Measurements from ENCODE around the gene AKTIP.

AKTIP gene

GRCh38 chr16:53486230-53486629, 16.8 kb downstream of the AKTIP start:
- DNase-seq (ENCODE audit: low read depth): no peak
- no peak overlapping the region for H3K4me3 ChIP-seq (ENCODE audit: low read depth, low read length)
- TF ChIP-seq, protein P1, sequence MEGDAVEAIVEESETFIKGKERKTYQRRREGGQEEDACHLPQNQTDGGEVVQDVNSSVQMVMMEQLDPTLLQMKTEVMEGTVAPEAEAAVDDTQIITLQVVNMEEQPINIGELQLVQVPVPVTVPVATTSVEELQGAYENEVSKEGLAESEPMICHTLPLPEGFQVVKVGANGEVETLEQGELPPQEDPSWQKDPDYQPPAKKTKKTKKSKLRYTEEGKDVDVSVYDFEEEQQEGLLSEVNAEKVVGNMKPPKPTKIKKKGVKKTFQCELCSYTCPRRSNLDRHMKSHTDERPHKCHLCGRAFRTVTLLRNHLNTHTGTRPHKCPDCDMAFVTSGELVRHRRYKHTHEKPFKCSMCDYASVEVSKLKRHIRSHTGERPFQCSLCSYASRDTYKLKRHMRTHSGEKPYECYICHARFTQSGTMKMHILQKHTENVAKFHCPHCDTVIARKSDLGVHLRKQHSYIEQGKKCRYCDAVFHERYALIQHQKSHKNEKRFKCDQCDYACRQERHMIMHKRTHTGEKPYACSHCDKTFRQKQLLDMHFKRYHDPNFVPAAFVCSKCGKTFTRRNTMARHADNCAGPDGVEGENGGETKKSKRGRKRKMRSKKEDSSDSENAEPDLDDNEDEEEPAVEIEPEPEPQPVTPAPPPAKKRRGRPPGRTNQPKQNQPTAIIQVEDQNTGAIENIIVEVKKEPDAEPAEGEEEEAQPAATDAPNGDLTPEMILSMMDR (IDR thresholded peaks at IDR 0.05; ENCODE audit: low read depth, low read length): no peak
- TF ChIP-seq MAX (IDR thresholded peaks at IDR 0.05; ENCODE audit: low read depth, low read length) (no peak), MYC (IDR thresholded peaks at IDR 0.05; ENCODE audit: low read depth, low read length) (no peak), POLR2A (IDR thresholded peaks at IDR 0.05; ENCODE audit: extremely low read depth, insufficient read length) (no peak)

DNA sequence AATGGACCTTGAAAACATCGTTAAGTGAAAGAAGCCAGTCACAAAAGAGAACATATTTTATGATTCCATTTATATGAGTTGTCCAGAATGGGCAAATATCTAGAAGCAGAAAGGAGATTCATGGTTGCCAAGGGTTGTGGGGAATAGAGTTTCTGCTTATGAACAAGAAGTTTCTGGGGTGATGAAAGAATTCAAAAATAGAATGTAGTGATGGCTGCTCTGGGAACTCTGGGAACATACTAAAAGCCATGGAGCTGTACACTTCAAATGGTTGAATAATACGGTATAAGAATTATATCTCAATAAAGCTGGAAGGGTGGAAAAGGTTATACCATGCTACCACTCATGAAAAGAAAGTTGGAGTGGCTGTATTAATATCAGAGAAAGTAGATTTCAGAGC, 18.5 kb downstream of the AKTIP start:
- TF ChIP-seq MYC (IDR thresholded peaks at IDR 0.05; ENCODE audit: low read depth, low read length) (no peak), MAX (IDR thresholded peaks at IDR 0.05; ENCODE audit: low read depth, low read length) (no peak), POLR2A (IDR thresholded peaks at IDR 0.05; ENCODE audit: extremely low read depth, insufficient read length) (no peak)
- TF ChIP-seq, protein P1 (IDR thresholded peaks at IDR 0.05; ENCODE audit: low read depth, low read length): no peak
- no peak overlapping the region for H3K4me3 ChIP-seq (ENCODE audit: low read depth, low read length)
- no peak for DNase-seq (ENCODE audit: low read depth)

DNA sequence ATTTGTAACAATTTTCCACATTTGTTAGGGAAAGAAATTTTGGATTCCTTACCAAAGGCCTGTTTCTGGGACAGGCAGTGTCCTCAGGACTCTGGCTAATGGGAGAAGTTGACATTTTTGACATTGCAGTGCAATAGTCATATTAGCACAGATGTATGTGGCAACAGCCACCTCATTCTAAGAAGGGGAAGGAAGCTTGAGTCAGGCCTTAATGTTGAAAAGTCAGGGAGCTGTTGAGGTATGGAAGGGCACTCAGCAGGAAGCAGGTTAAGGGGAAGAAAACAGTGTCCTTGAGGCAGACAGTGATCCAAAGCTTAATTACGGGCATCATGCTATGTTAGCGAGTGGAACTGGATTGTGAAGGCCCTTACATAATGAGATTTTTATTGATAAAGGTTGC, 20.9 kb downstream of the AKTIP start:
- TF ChIP-seq, protein P1 (IDR thresholded peaks at IDR 0.05; ENCODE audit: low read depth, low read length): no peak
- TF ChIP-seq MYC (IDR thresholded peaks at IDR 0.05; ENCODE audit: low read depth, low read length) (no peak), POLR2A (IDR thresholded peaks at IDR 0.05; ENCODE audit: extremely low read depth, insufficient read length) (no peak), MAX (IDR thresholded peaks at IDR 0.05; ENCODE audit: low read depth, low read length) (peak; percentile 53; the same call in 1 of the 2 replicates)
- peak; percentile 85 for DNase-seq (ENCODE audit: low read depth)
- H3K4me3 ChIP-seq (ENCODE audit: low read depth, low read length): no peak overlapping the region

DNA sequence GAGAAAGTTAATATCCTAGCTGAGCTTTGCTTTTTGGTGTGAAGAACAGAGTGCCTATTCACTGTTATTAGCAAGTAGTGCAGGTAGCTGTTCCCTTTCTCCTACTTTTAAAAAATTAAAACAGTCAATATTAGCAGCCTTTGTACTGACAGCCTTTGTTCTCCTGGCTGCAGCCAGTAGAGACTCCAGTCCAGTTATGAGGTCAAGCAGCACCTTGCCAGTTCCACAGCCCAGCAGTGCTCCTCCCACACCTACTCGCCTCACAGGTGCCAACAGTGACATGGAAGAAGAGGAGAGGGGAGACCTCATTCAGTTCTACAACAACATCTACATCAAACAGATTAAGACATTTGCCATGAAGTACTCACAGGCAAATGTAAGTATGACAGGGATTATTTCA, 22.6 kb downstream of the AKTIP start:
- no peak for DNase-seq (ENCODE audit: low read depth)
- no peak for TF ChIP-seq MYC (IDR thresholded peaks at IDR 0.05; ENCODE audit: low read depth, low read length)
- TF ChIP-seq MAX (IDR thresholded peaks at IDR 0.05; ENCODE audit: low read depth, low read length): no peak
- no peak for TF ChIP-seq POLR2A (IDR thresholded peaks at IDR 0.05; ENCODE audit: extremely low read depth, insufficient read length)
- TF ChIP-seq, protein P1 (IDR thresholded peaks at IDR 0.05; ENCODE audit: low read depth, low read length): no peak
- no peak overlapping the region for H3K4me3 ChIP-seq (ENCODE audit: low read depth, low read length)

DNA sequence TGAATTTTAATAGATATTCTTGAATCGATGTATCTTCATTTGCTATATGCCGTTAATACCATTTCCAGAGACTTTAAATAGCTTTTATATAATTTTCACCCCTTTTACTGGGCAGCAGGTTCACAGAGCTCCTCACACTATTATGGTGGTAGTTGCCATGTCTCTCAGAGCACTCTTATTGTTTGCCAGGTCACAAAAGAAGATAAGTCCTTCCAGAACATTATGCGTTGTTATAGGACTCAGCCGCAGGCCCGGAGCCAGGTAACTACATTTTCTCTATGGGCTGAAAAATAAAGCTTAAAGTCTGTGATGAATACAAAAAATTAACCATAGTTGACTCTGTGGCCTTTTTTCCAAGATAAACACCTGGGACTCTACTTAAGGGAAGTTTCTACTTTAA, 24.0 kb downstream of the AKTIP start:
- H3K4me3 ChIP-seq (ENCODE audit: low read depth, low read length): no peak overlapping the region
- DNase-seq (ENCODE audit: low read depth): no peak
- TF ChIP-seq POLR2A (IDR thresholded peaks at IDR 0.05; ENCODE audit: extremely low read depth, insufficient read length) (no peak), MYC (IDR thresholded peaks at IDR 0.05; ENCODE audit: low read depth, low read length) (no peak)

- no peak overlapping the region for H3K4me3 ChIP-seq (ENCODE audit: low read depth, low read length)
- no peak for DNase-seq (ENCODE audit: low read depth)
- TF ChIP-seq POLR2A (IDR thresholded peaks at IDR 0.05; ENCODE audit: extremely low read depth, insufficient read length): no peak
- no peak for TF ChIP-seq MYC (IDR thresholded peaks at IDR 0.05; ENCODE audit: low read depth, low read length)
- TF ChIP-seq MAX (IDR thresholded peaks at IDR 0.05; ENCODE audit: low read depth, low read length): no peak
- TF ChIP-seq, protein P1 (IDR thresholded peaks at IDR 0.05; ENCODE audit: low read depth, low read length): no peak
Observed at GRCh38 chr16:53476867-53477266, 26.1 kb downstream of the AKTIP start.

Measured in NB4 (cell line).